HepG2 (cell line): Measurements from ENCODE around the gene CPLX3. TPM values are rescaled to one million over a fixed set of nuclear protein-coding genes. Genes with fewer than 3 reads are reported as not detected.

Experiments
- FOXA3 ChIP-seq: IDR thresholded peaks from 2 replicates; pipeline ENCODE4 v1.6.1; 2016; ENCODE audit warnings: missing genetic modification reagents, missing compliant biosample characterization
- HMGA1 ChIP-seq: sonication (generic); formaldehyde crosslinking; conservative IDR thresholded peaks from 2 replicates; pipeline ENCODE4 v1.4.0; 2020; ENCODE audit warnings: missing genetic modification reagents
- SALL1 ChIP-seq: sonication (generic); formaldehyde crosslinking; IDR thresholded peaks from 2 replicates; pipeline ENCODE4 v1.8.0; 2022; ENCODE audit warnings: mild to moderate bottlenecking, missing genetic modification reagents
- SP2 ChIP-seq: sonication (generic); formaldehyde crosslinking; IDR thresholded peaks from 2 replicates; pipeline ENCODE4 v1.5.1; 2020; ENCODE audit warnings: mild to moderate bottlenecking, missing genetic modification reagents
- SRSF1 ChIP-seq: fragments of 200-400 bp; formaldehyde crosslinking; optimal IDR thresholded peaks from 2 replicates; pipeline ENCODE3; 2017; ENCODE audit warnings: mild to moderate bottlenecking, low read depth, low read length, moderate library complexity
- STAG1 ChIP-seq: sonication (generic); formaldehyde crosslinking; IDR thresholded peaks from 2 replicates; pipeline ENCODE4 v1.4.0; 2020; ENCODE audit warnings: missing genetic modification reagents
- ZMYM4 ChIP-seq: sonication (generic); formaldehyde crosslinking; IDR thresholded peaks from 2 replicates; pipeline ENCODE4 v1.8.1; 2023; ENCODE audit warnings: mild to moderate bottlenecking, missing genetic modification reagents
- ZNF329 ChIP-seq: sonication (generic); formaldehyde crosslinking; IDR thresholded peaks from 2 replicates; pipeline ENCODE4 v1.9.0; 2021; ENCODE audit warnings: low read depth, mild to moderate bottlenecking, missing genetic modification reagents
- ZNF383 ChIP-seq: sonication (generic); formaldehyde crosslinking; IDR thresholded peaks from 2 replicates; pipeline ENCODE4 v1.4.0; 2020; ENCODE audit warnings: missing genetic modification reagents, mild to moderate bottlenecking, borderline replicate concordance
- ZNF7 ChIP-seq: IDR thresholded peaks from 2 replicates; pipeline ENCODE4 v1.6.1; 2016; ENCODE audit warnings: missing biosample characterization, missing genetic modification reagents
- ZNF788 ChIP-seq: sonication (generic); formaldehyde crosslinking; IDR thresholded peaks from 2 replicates; pipeline ENCODE4 v1.5.0; 2020; ENCODE audit warnings: mild to moderate bottlenecking, missing genetic modification reagents, borderline replicate concordance
- ZSCAN20 ChIP-seq: sonication (generic); formaldehyde crosslinking; IDR thresholded peaks from 2 replicates; pipeline ENCODE4 v1.4.0; 2020; ENCODE audit warnings: missing genetic modification reagents, mild to moderate bottlenecking, borderline replicate concordance
- polyA plus RNA-seq, 8 experiments: library from polyadenylated mRNA; depleted of rRNA in 3 of 8; stranded (reverse) in 7 of 8; unstranded in 1 of 8; fragments of >200 nt; fragmentation: Illumina TruSeq in 4 of 8; extraction: Trizol in 4 of 8; gene quantifications; 2 replicates each; pipeline versions ENCODE4 v1.2.1 to v1.2.3, GENCODE V29; 2011 to 2016; ENCODE audit warnings: low read depth in 4 of 8, missing spikeins in 1 of 8, mixed read lengths in 1 of 8; ENCODE audit not compliant: insufficient read depth in 1 of 8
- total RNA-seq, 5 experiments: library from RNA; depleted of rRNA; stranded (reverse); fragments of >200 nt; fragmentation: Illumina TruSeq; extraction: Trizol; gene quantifications; 2 replicates each; pipeline ENCODE4 v1.2.3, GENCODE V29; 2016; ENCODE audit warnings: low read depth in 1 of 5
- TF ChIP-seq, protein P1 (sequence below): sonication (generic); formaldehyde crosslinking; IDR thresholded peaks from 2 replicates; pipeline ENCODE4 v1.9.0; 2021; ENCODE audit warnings: missing genetic modification reagents, borderline replicate concordance
- TF ChIP-seq, protein P2 (sequence below): sonication (generic); formaldehyde crosslinking; IDR thresholded peaks from 2 replicates; pipeline ENCODE4 v1.5.1; 2020; ENCODE audit warnings: mild to moderate bottlenecking, missing genetic modification reagents
- TF ChIP-seq, protein P3 (sequence below): IDR thresholded peaks from 2 replicates; pipeline ENCODE4 v1.6.1; 2016; ENCODE audit warnings: low read depth, borderline replicate concordance
- TF ChIP-seq, protein P4 (sequence below): sonication (generic); formaldehyde crosslinking; IDR thresholded peaks from 2 replicates; pipeline ENCODE4 v1.4.0; 2020; ENCODE audit warnings: missing genetic modification reagents
- TF ChIP-seq, protein P5 (sequence below): sonication (generic); formaldehyde crosslinking; IDR thresholded peaks from 2 replicates; pipeline ENCODE4 v1.4.0; 2020; ENCODE audit warnings: mild to moderate bottlenecking, missing genetic modification reagents
- TF ChIP-seq, protein P6 (sequence below): sonication (generic); formaldehyde crosslinking; IDR thresholded peaks from 2 replicates; pipeline ENCODE4 v1.8.0; 2023; ENCODE audit warnings: mild to moderate bottlenecking, missing genetic modification reagents

The CPLX3 gene
- total and polyA plus RNA-seq, 2 of the 13 experiments (the other 11 are each of a cell fraction or from before 2014, with no cell fraction given) = not detected

DNA sequence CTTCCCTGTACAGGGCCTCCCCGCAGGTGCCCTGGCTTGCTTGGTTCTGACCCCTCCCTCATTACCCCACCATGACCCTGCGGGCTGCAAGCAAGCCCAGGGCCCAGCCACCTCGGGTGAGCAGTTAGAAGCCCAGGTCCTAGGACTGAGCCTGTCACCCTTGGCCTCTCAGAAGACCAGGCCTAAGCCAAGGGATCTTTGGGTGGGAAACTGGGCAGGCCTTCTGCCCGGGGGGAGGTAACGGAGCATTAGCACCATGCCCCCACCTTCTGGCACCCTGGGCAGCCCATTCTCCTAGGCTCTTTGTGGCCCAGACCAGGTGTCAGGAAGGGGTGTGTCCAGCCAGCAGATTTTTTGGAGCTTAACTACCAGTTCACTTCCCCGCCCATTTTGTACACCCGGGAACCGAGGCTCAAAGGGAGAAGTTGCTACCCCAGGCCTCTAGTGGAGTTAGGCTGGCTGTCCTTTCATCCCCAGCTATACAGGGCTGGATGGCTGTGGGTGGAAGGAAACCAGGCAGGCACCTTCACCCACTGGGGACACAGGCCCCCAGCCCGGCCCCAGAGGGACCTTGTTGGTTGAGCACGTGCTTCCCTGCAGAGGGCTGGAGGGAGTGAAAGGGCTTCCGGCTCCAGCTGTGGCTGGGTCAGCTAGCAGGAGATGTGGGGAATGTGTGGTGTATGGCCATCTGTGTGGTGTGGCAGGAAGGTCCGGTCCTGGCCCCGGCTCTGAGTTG lies 43.2 kb upstream of the CPLX3 start (continued):
- TF ChIP-seq, protein P1, sequence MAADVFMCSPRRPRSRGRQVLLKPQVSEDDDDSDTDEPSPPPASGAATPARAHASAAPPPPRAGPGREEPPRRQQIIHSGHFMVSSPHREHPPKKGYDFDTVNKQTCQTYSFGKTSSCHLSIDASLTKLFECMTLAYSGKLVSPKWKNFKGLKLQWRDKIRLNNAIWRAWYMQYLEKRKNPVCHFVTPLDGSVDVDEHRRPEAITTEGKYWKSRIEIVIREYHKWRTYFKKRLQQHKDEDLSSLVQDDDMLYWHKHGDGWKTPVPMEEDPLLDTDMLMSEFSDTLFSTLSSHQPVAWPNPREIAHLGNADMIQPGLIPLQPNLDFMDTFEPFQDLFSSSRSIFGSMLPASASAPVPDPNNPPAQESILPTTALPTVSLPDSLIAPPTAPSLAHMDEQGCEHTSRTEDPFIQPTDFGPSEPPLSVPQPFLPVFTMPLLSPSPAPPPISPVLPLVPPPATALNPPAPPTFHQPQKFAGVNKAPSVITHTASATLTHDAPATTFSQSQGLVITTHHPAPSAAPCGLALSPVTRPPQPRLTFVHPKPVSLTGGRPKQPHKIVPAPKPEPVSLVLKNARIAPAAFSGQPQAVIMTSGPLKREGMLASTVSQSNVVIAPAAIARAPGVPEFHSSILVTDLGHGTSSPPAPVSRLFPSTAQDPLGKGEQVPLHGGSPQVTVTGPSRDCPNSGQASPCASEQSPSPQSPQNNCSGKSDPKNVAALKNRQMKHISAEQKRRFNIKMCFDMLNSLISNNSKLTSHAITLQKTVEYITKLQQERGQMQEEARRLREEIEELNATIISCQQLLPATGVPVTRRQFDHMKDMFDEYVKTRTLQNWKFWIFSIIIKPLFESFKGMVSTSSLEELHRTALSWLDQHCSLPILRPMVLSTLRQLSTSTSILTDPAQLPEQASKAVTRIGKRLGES (CRISPR knock-in tag) = 0 out of 2 replicates have a peak, but pooled peaks have one; percentile 24
- TF ChIP-seq ZNF7 (CRISPR knock-in tag) = no peak
- no peak for TF ChIP-seq SP2
- TF ChIP-seq ZNF383 (CRISPR knock-in tag) = no peak
- 0 out of 2 replicates have a peak, but pooled peaks have one; percentile 59 for TF ChIP-seq ZNF329 (CRISPR knock-in tag)
- TF ChIP-seq SALL1 (CRISPR knock-in tag) = peak; percentile 36; the same call in 1 of the 2 replicates
- TF ChIP-seq SRSF1 = peak; percentile 24
- TF ChIP-seq ZMYM4 (CRISPR knock-in tag) = 0 out of 2 replicates have a peak, but pooled peaks have one; percentile 15
- 0 out of 2 replicates have a peak, but pooled peaks have one; percentile 4 for TF ChIP-seq FOXA3 (CRISPR knock-in tag)
- TF ChIP-seq, protein P2, sequence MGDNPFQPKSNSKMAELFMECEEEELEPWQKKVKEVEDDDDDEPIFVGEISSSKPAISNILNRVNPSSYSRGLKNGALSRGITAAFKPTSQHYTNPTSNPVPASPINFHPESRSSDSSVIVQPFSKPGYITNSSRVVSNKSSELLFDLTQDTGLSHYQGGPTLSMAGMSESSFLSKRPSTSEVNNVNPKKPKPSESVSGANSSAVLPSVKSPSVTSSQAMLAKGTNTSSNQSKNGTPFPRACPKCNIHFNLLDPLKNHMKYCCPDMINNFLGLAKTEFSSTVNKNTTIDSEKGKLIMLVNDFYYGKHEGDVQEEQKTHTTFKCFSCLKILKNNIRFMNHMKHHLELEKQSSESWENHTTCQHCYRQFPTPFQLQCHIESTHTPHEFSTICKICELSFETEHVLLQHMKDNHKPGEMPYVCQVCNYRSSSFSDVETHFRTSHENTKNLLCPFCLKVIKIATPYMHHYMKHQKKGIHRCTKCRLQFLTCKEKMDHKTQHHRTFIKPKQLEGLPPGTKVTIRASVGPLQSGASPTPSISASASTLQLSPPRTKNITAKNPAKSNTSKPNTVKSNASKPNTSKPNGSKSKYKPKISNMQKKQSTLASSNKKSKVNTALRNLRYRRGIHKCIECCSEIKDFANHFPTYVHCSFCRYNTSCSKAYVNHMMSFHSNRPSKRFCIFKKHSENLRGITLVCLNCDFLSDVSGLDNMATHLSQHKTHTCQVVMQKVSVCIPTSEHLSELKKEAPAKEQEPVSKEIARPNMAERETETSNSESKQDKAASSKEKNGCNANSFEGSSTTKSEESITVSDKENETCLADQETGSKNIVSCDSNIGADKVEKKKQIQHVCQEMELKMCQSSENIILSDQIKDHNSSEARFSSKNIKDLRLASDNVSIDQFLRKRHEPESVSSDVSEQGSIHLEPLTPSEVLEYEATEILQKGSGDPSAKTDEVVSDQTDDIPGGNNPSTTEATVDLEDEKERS (CRISPR knock-in tag) = no peak
- TF ChIP-seq, protein P3, sequence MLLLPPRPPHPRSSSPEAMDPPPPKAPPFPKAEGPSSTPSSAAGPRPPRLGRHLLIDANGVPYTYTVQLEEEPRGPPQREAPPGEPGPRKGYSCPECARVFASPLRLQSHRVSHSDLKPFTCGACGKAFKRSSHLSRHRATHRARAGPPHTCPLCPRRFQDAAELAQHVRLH = no peak
- TF ChIP-seq, protein P4, sequence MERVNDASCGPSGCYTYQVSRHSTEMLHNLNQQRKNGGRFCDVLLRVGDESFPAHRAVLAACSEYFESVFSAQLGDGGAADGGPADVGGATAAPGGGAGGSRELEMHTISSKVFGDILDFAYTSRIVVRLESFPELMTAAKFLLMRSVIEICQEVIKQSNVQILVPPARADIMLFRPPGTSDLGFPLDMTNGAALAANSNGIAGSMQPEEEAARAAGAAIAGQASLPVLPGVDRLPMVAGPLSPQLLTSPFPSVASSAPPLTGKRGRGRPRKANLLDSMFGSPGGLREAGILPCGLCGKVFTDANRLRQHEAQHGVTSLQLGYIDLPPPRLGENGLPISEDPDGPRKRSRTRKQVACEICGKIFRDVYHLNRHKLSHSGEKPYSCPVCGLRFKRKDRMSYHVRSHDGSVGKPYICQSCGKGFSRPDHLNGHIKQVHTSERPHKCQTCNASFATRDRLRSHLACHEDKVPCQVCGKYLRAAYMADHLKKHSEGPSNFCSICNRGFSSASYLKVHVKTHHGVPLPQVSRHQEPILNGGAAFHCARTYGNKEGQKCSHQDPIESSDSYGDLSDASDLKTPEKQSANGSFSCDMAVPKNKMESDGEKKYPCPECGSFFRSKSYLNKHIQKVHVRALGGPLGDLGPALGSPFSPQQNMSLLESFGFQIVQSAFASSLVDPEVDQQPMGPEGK = peak; percentile 32; the same call in 1 of the 2 replicates
- TF ChIP-seq, protein P5, sequence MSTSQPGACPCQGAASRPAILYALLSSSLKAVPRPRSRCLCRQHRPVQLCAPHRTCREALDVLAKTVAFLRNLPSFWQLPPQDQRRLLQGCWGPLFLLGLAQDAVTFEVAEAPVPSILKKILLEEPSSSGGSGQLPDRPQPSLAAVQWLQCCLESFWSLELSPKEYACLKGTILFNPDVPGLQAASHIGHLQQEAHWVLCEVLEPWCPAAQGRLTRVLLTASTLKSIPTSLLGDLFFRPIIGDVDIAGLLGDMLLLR (CRISPR knock-in tag) = peak; percentile 66; the same call in 1 of the 2 replicates
- TF ChIP-seq, protein P6, sequence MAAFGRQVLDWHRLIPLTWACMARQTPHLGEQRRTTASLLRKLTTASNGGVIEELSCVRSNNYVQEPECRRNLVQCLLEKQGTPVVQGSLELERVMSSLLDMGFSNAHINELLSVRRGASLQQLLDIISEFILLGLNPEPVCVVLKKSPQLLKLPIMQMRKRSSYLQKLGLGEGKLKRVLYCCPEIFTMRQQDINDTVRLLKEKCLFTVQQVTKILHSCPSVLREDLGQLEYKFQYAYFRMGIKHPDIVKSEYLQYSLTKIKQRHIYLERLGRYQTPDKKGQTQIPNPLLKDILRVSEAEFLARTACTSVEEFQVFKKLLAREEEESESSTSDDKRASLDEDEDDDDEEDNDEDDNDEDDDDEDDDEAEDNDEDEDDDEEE (CRISPR knock-in tag) = peak; percentile 74; the same call in 1 of the 2 replicates
- TF ChIP-seq STAG1 = 0 out of 2 replicates have a peak, but pooled peaks have one; percentile 2
- no peak for TF ChIP-seq ZSCAN20 (CRISPR knock-in tag)
- TF ChIP-seq HMGA1 (CRISPR knock-in tag) = no peak
- TF ChIP-seq ZNF788 (CRISPR knock-in tag) = no peak
